NCI-H2196 treated with DMSO at 0.1 percent for 48 hours (cell line): ENCODE data around the gene ZBED2.
"Not testable (repeated sequence)": the region's sequence is repeated elsewhere in the genome, so short reads cannot be mapped to it uniquely, and the experiment has no call there.

Experiments
- DNase-seq: peaks from one replicate; lab custom pipeline; 2025; ENCODE audit not compliant: unreplicated experiment; lab: John Stamatoyannopoulos, UW

Gene ZBED2

DNA sequence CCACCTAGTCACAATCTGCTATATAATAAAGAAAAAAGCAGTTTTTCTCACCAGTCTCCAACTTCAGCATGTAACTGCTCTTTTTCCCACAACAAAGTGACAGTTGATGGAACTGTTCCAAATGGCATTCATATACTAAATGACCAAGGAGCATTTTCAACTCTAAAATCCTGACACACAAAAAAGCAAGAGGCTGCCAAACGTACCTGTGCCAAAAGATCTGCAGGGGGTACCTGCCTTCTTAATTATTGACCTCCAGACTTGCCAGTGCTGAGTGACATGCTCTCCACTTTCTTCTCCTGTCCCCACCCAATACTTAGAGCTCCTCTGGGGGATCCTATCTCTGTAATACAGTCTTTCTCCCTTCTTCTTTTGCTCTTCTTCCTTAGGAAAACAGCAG is 18.0 kb downstream of the ZBED2 start:
- DNase-seq: no peak

DNA sequence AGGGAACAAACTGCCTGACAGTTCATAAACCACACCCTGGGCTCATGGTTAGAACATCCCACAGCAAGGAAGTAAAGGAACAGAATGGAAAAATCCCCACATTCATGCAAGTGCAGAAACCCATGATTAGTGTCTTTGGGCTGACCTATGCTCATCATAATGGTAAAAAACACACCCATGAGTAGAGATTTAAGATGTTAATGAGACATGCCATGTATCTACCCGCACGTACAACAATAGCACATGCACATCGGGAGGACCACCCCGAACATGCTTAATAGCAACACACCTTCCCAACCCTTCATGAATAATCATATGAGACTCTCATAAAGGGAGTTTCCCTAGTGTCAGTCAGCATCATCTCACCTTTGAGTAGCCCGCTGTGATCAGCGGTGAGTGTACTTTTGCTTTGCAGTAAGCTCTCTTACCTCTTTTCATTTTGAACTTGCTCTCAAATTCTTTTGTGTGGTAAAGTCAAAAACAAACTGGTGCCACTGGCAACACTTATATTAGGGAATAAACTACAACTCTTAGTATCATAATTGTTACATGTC is 23.2 kb downstream of the ZBED2 start:
- no peak for DNase-seq

GRCh38 chr3:111571282-111571681 is 23.9 kb downstream of the ZBED2 start:
- no peak for DNase-seq

- DNase-seq: no peak
Measured at GRCh38 chr3:111570404-111571030, 24.6 kb downstream of the ZBED2 start.

GRCh38 chr3:111568911-111569310 is 26.2 kb downstream of the ZBED2 start:
- DNase-seq: no peak

DNA sequence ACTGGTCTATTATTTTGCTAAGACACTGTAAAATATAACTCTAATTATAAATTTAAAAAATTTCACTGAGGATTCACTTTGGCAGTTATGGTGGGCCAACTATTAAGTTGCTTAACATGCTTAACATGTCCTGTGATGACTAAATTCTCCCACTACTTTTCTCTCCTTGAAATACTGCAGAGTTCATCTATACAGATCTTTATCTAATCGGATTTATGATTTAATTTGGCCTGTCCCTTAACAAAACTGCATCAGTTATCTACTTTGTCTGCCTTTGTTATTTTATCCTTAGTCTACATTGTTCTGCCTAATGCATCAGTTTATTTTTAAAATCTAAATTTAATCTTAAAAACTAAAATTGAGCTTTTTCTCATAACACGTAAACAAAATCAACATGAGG is 26.8 kb downstream of the ZBED2 start:
- DNase-seq: no peak

- DNase-seq: no peak
Measured at GRCh38 chr3:111566844-111567243, 28.3 kb downstream of the ZBED2 start.

GRCh38 chr3:111561902-111562301 is 33.2 kb downstream of the ZBED2 start:
- not testable (repeated sequence) for DNase-seq

- no peak for DNase-seq
Measured at GRCh38 chr3:111548756-111549155, 46.4 kb downstream of the ZBED2 start.

DNA sequence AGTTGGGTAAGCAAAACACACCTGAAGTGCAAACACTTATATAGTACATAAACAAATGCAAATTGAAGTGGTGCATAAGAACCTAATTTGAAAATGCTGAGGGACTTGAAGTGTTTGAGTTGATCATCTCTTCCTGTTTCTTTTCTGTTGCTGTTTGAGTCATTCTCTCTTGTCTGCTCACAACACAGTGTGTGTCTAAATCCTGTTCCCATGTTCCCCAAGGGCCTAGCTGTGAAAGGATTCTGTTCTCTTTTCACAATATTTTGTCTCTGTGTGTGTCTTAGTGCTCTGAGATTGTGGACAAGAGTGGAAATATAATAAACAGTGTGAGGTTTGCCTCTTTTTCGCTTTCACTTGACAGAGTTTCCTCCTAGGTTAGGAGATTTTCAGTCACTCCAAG is 47.1 kb downstream of the ZBED2 start:
- no peak for DNase-seq

GRCh38 chr3:111547631-111548030 is 47.5 kb downstream of the ZBED2 start:
- no peak for DNase-seq

DNA sequence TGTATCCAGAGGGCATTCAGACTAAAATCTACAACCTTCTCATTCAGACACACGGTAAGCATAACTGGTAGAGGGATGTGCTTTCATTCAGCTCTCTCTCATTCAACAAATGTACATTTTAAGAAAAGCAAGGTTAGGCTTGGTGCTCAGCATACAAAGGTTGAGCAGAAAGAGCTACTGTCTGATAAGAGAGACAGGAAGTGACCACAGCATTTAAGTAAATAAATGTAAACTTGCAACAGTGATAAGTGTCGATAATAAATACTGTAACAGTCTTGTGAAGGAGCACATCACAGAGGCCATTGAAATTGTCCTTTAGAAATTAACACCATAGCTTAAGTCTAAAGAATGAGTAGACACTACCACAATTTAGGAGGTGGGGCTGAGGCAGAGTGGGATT is 49.8 kb downstream of the ZBED2 start:
- no peak for DNase-seq
